Activated T-cell treated with anti-CD3 and anti-CD28 coated beads for 1 hour (primary cell): ENCODE results near the gene TAL2.

Experiments used
- DNase-seq: peaks from one replicate; pipeline ENCODE4 v3.0.0-alpha.2; 2020; ENCODE audit warnings: low read depth

The TAL2 gene

DNA sequence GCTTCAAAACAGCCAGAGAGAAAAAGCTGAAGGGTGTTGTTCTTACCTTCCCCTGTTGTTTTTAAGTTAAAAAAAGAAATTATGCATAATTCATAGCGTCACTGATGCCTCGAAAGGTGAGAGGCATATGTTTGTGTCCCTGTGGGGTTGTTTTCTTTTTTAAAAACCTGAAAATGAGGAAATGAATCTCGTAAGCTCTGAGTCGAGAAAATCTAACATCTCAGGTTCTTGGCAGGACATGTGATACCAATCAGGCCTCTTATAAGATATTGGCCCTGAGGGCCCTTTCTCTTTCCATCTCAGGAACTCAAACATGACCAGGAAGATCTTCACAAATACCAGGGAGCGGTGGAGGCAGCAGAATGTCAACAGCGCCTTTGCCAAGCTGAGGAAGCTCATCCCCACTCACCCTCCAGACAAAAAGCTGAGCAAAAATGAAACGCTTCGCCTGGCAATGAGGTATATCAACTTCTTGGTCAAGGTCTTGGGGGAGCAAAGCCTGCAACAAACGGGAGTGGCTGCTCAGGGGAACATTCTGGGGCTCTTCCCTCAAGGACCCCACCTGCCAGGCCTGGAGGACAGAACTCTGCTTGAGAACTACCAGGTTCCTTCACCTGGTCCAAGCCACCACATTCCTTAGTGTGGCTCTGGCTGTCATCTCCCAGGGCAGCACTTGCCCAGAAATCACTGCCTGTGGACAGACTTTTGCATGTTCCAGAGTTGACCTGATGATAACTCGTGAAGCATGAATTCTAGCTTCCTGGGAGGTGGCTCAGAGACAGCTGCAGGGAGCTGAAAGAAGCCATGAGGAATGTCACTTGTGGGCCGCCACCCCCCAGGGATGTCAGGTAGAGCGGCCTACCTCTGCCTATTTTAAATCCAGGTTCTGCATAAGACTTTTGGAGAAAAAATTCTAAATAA is at the start of gene TAL2:
TSS of gene TAL2 (plus strand) at position 274 of the 921 bp plus-strand sequence. CDS start at position 314, 40 bp downstream.
- no peak for DNase-seq

DNA sequence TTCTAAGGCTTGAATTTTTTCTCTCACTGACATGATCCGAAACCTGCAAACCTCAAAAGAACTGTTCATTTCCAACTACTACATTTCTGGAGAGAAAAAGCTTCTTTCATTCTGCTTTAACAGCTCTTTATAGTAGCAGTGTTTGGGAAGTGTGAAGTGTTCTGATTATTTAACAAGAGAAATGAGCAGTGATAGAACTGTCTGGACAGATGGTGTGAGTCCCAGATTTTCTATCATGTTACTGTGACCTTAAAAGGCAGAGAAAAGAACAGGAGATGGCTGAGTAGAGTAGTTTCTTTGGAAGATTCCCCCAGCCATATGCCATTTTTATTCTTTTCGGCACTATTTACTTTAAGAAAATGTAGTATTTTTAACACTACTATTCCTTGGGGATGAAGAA is 41.3 kb upstream of the TAL2 start:
- DNase-seq, result no peak

GRCh38 chr9:105625088-105625487 is 37.2 kb upstream of the TAL2 start:
- DNase-seq, result no peak

DNA sequence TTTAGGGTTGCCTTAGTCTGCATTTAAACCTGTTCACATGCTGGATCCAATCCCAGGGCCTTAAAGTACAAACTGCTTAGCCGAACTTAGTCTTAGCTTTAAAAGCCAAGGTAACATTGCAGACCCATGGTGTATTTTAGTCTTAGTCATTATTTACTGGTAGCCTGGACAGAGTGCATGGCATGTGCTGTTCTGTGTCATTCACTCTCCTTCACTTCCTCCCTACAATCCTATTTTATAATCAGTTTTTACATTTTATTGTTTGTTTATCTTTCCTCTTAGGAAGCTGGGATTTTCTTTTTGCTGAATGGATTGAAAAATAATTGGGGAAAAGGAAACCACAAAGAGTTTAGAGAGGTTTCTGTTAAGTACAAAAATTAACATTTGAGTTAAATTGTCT is 29.4 kb upstream of the TAL2 start:
- DNase-seq, result no peak

DNA sequence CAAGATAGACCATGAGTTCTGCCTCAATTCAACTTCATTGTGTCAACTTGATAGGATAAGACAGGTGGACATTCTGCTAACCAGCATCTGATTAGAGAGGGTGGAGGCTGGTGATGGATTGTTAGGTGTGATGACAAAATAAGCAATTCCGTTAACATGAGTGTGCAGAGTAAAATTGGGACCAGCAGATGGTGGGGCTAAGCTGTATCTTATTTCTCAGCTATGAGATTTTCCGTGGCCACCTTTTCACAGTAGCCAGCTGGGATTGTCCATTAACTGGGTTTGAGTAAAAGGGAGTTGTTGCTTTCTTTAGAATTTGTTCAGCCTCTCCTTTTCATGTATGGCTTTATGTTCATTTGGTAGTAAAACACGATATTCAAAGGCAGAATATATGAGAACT is 28.8 kb upstream of the TAL2 start:
- DNase-seq, result no peak

DNA sequence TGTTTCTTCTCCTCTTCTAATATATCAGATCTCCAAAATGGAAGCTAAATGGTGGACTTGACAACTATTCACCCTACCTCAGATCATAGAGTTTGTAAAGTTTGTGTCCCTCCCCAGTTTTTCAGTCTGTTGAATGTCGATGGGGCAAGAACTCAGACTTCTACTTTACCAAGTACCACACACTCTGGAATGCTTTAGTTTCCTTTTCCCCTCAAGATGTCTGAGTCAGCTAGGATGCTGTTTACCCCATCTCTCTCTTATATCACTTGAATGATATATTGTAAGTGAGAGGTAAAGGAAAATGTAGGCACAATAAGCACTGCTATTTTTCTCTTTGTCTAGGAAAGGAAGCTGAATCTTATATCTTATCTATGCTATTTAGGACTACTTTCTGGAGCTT is 25.9 kb upstream of the TAL2 start:
- no peak for DNase-seq

DNA sequence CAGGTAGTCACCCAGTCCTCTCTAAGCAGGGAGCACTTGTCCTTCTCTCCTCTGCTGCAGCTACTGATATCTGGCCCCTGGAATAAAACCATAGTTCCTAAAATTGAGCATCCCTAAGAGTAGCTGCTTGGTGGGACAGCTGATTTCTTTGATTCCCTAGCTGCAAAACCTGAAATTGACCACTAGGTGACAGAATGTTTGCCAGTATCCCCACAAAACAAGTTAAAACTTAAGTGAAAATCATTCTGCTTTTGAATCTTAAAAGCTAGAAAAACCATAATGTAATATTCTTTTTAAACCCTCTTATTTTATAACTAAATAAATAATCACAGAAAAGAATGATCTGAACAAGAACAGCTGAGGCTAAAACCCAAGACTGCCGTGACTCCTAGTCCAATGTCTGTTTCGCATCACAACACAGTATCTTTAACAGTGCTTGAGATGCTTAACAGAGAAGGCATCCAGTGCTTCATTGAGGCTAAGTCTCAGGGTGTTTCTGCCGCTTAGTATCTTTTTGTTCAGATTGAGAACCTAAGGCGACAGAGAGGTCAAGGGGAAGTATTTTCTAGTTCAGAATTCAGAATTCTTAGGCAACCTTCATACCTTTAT is 24.4 kb upstream of the TAL2 start:
- DNase-seq, result no peak

DNA sequence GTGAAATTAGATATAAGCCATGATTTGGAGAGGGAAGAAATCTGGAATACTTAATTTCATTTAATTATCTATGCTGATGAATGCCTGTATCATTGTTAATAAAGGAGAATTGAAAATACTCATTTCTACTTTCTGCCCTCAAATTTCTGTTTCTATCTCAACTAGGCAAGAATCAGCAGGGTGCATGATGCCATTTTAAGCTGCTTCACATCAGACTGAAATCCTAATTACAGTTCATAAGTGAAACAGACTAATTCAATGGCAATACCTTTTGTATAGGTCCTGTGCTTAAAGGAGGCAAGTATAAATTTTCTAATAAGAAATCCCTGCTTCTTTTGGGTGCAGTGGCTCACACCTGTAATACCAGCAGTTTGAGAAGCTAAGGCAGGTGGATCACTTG is 22.3 kb upstream of the TAL2 start:
- no peak for DNase-seq

- DNase-seq, result no peak
Observed at GRCh38 chr9:105643795-105644194, 18.5 kb upstream of the TAL2 start.

GRCh38 chr9:105646879-105647594 is 15.2 kb upstream of the TAL2 start:
- DNase-seq, result no peak

GRCh38 chr9:105647595-105648349 is 14.5 kb upstream of the TAL2 start:
- no peak for DNase-seq

GRCh38 chr9:105651806-105652205 is 10.5 kb upstream of the TAL2 start:
- no peak for DNase-seq

GRCh38 chr9:105656131-105656921 is 5.9 kb upstream of the TAL2 start:
- no peak for DNase-seq

GRCh38 chr9:105658351-105658750 is 3.9 kb upstream of the TAL2 start:
- DNase-seq, result no peak

DNA sequence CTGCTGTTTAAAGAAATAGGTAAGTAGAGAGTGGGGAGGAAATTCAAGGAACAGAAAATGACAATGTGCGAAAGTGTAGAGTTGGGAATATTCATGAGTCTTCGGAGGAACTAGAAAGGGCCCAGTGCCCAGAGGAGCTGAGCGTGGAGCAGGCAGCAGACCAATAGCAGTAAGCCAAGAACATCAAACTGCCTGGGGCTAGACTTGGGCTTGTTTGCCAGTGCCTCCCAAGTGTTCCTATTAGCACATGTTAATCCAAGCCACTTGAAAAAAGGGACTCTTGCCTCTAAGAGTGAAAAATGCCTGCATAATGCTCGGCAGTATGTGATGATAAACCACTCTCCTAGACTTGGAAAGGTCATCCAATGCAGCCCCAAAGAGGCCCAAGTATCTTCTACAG is 1.2 kb upstream of the TAL2 start:
- DNase-seq, result no peak

DNA sequence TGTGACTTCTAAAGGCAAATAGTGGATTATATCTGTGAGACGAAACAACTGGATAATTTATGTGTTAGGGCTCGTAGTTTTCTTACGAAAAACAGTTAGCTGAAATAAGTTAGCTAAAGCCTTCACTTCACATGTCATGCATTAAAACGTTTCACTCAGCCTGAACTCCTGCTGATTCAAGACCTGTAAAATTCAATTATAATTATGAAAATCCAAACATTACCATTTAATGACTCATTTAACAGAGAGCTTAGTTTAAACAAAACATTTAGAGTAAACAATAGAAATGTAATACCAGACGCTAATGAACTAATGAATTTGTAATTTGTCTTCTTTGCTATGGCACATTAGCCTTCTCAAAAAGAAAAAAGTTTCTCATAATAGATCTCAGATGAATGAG is 1.7 kb downstream of the TAL2 start:
- DNase-seq, result no peak

GRCh38 chr9:105667867-105668266 is 5.6 kb downstream of the TAL2 start:
- DNase-seq, result no peak

GRCh38 chr9:105670315-105670714 is 8.1 kb downstream of the TAL2 start:
- DNase-seq, result no peak

DNA sequence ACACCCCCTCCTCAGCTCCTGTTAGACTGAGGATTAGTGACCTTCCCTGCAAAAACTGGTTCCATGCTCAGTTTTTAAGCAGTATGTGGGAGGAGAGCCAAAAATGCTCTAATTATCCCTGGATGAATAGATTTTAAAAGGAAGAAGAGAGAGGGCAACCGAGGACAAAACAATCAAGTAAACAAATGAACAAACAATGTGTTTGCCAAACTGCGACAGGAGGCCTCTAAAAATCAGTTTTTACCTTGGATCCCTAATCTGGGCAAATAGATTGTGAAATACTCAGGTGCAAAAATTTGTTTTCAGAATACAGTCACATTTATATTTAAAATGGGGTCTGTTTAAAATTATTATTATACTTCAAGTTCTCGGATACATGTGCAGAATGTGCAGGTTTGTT is 8.5 kb downstream of the TAL2 start:
- no peak for DNase-seq

DNA sequence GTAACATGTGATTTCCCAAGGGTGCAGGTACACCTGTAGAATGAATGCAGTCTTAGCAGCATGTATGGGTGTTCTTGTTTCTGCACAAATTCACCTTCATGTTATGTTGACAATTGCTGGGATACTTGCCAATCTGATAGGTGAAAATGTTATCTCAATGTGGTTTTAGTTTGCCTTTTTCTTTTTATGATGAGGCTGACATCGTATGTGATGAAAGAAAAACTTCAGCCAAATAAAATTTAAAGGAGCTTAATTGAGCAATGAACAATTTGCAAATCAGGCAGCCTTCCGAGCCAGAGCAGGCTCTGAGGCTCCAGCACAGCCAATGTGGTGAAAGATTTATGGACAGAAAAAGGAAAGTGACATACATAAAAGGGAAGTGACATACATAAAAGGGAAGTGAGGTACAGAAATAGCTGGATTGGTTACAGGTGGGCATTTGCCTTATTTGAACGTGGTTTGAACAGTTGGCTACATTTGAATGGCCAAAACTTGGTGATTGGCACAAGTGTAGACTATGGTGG is 10.5 kb downstream of the TAL2 start:
- no peak for DNase-seq

DNA sequence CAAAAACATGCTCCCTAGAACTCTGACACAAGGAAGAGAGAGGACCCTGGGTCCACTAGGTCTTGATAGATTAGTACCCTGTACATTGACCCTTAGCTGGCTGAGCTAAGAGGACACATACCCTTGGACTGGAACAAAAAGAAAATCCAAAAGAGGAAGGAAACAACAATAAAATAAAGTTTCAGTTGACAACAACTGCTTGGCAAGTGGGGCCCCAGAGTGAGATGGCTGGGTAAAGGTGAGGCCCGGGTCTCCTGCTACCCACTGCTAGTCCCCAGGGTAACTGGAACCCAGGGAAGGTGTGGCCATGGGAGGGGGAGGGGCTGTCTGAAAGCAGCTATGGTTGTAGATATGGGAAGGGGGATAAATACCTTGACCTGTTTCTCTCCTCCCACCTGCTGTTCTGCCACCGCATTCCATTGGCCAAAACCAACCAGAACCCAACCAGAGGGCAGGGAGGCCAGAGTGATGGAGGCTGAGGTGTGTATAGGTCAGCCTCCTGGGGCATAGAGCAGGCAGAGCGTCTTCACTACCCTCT is 11.7 kb downstream of the TAL2 start:
- DNase-seq, result no peak
